ENCODE results near the gene DPEP3.
"Not testable (repeated sequence)": the region's sequence is repeated elsewhere in the genome, so short reads cannot be mapped to it uniquely, and the experiment has no call there.

DPEP3 gene

GRCh38 chr16:67993207-67994039 is 13.1 kb upstream of the DPEP3 start:
- DNase-seq: peak in 40 of 56 donors; percentile 7 to 75 (median 36)

GRCh38 chr16:67992661-67993206 is 12.4 kb upstream of the DPEP3 start:
- no peak for DNase-seq

GRCh38 chr16:67990018-67990386 is 9.7 kb upstream of the DPEP3 start:
- DNase-seq: no peak

- no peak for DNase-seq
These were observed 9.2 kb upstream of the DPEP3 start for GRCh38 chr16:67989322-67990017.

GRCh38 chr16:67988675-67989074 is 8.4 kb upstream of the DPEP3 start:
- DNase-seq: no peak

- DNase-seq: peak in 24 of 56 donors; percentile 11 to 60 (median 26)
These were observed 7.3 kb upstream of the DPEP3 start for GRCh38 chr16:67987460-67988160.

- DNase-seq: no peak
These were observed 6.7 kb upstream of the DPEP3 start for GRCh38 chr16:67986949-67987348.

GRCh38 chr16:67982011-67982696 is 1.9 kb upstream of the DPEP3 start:
- DNase-seq: no peak

- DNase-seq: no peak
These were observed 2.7 kb downstream of the DPEP3 start for GRCh38 chr16:67977469-67978227.

- DNase-seq: no peak
These were observed 3.3 kb downstream of the DPEP3 start for GRCh38 chr16:67977005-67977404.

- DNase-seq: no peak
These were observed 4.1 kb downstream of the DPEP3 start for GRCh38 chr16:67976205-67976604.

GRCh38 chr16:67975321-67976105 is 4.8 kb downstream of the DPEP3 start:
- no peak for DNase-seq

GRCh38 chr16:67972285-67972684 is 8.0 kb downstream of the DPEP3 start:
- DNase-seq: not testable (repeated sequence)

GRCh38 chr16:67971111-67971510 is 9.2 kb downstream of the DPEP3 start:
- DNase-seq: no peak

- DNase-seq: no peak
These were observed 10.9 kb downstream of the DPEP3 start for GRCh38 chr16:67969254-67970039.

GRCh38 chr16:67968400-67969253 is 11.7 kb downstream of the DPEP3 start, which contains the start of gene SLC12A4:
Gene SLC12A4 (minus strand): TSS chr16:67968637. CDS start chr16:67968553, 84 bp downstream.
- DNase-seq: peak in 45 of 56 donors; percentile 15 to 75 (median 47)

GRCh38 chr16:67967958-67968399 is 12.3 kb downstream of the DPEP3 start:
- peak in 2 of 56 donors; percentile 19 to 22 for DNase-seq

Measured in amygdala (tissue), 56 donors.